ENCODE results near the gene SLC38A7. TPM values are rescaled to one million over a fixed set of nuclear protein-coding genes. Genes with fewer than 3 reads are reported as not detected.

Gene SLC38A7
- total and polyA plus RNA-seq, 5 donors from 2014 or later = 2.4 to 10.2 (median 3.8) TPM

GRCh38 chr16:58727028-58727781 is 42.6 kb upstream of the SLC38A7 start:
- Mint-ChIP-seq H3K27ac (peak overlapping the region in 1 of 3 donors; percentile 51), H3K4me1 (peaks cover 26 to 39% (median 28%) of the 10 kb centered on the region in 4 donors)

GRCh38 chr16:58723109-58723508 is 38.5 kb upstream of the SLC38A7 start:
- H3K4me3 Mint-ChIP-seq = no peak overlapping the region
- peaks cover 0 to 8% (median 5%) of the 10 kb centered on the region in 4 donors for H3K4me1 Mint-ChIP-seq
- no peaks in the 10 kb centered on the region for H3K4me1 ChIP-seq (ENCODE audit: control insufficient read depth, insufficient read depth, low read length, poor library complexity, severe bottlenecking)
- DNase-seq (no peak), ATAC-seq (ENCODE audit: low read depth in 2 of 2) (no peak)
- H3K27ac Mint-ChIP-seq = no peak overlapping the region
- H3K27me3 ChIP-seq (ENCODE audit: control insufficient read depth, insufficient read depth, low read length) = no peaks in the 10 kb centered on the region
- H3K36me3 ChIP-seq (ENCODE audit: control insufficient read depth, insufficient read depth, low read length) = peaks cover 46% of the 10 kb centered on the region
- no peak overlapping the region for H3K4me3 ChIP-seq (ENCODE audit: low read depth, low read length)
- H3K9me3 Mint-ChIP-seq = no peaks in the 10 kb centered on the region
- no peak overlapping the region for H3K27ac ChIP-seq (ENCODE audit: insufficient read depth, low read length, poor library complexity, severe bottlenecking)
- H3K36me3 Mint-ChIP-seq = peaks cover 14% of the 10 kb centered on the region
- H3K9me3 ChIP-seq (ENCODE audit: control insufficient read depth in 2 of 2, low read length in 2 of 2) = no peaks in the 10 kb centered on the region
- H3K27me3 Mint-ChIP-seq = no peaks in the 10 kb centered on the region

More at GRCh38 chr16:58727028-58727781, 42.6 kb upstream of the SLC38A7 start:
- ATAC-seq (ENCODE audit: low read depth in 2 of 2) (no peak), DNase-seq (no peak)
- Histone ChIP-seq H3K9me3 (ENCODE audit: control insufficient read depth in 2 of 2, low read length in 2 of 2) (no peaks in the 10 kb centered on the region), H3K27me3 (ENCODE audit: control insufficient read depth, insufficient read depth, low read length) (no peaks in the 10 kb centered on the region), H3K27ac (ENCODE audit: insufficient read depth, low read length, poor library complexity, severe bottlenecking) (no peak overlapping the region), H3K4me3 (ENCODE audit: low read depth, low read length) (no peak overlapping the region), H3K4me1 (ENCODE audit: control insufficient read depth, insufficient read depth, low read length, poor library complexity, severe bottlenecking) (peaks cover 5% of the 10 kb centered on the region), H3K36me3 (ENCODE audit: control insufficient read depth, insufficient read depth, low read length) (peaks cover 10% of the 10 kb centered on the region)
- Mint-ChIP-seq H3K9me3 (no peaks in the 10 kb centered on the region), H3K4me3 (no peak overlapping the region), H3K36me3 (no peaks in the 10 kb centered on the region), H3K27me3 (no peaks in the 10 kb centered on the region)

DNA sequence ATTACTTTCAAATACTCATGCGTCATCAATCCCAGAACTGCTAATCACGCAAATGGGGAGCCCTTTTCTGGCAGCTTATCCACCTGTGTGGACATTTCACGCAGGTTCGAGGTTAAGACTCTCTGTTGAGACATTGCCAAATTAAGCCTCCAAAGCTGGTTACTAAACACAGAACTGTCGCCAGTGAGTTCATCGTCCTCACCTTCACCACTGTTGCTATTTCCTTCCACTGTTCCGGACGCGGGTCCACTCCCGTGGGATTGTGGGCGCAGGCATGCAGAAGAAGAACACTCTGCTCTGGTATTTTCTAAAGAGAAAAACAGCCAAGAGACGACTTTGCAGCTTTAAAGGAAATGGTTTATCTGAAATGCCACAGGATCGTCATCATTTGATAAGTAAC is 33.4 kb upstream of the SLC38A7 start:
- Mint-ChIP-seq H3K9me3 (no peaks in the 10 kb centered on the region), H3K4me1 (no peaks in the 10 kb centered on the region), H3K27ac (peak overlapping the region in 1 of 3 donors; percentile 28), H3K27me3 (no peaks in the 10 kb centered on the region), H3K4me3 (no peak overlapping the region), H3K36me3 (peaks cover 44% of the 10 kb centered on the region)
- peaks cover 73% of the 10 kb centered on the region for H3K36me3 ChIP-seq (ENCODE audit: control insufficient read depth, insufficient read depth, low read length)
- ATAC-seq (ENCODE audit: low read depth in 2 of 2) (no peak), DNase-seq (no peak)
- no peaks in the 10 kb centered on the region for H3K4me1 ChIP-seq (ENCODE audit: control insufficient read depth, insufficient read depth, low read length, poor library complexity, severe bottlenecking)
- H3K27me3 ChIP-seq (ENCODE audit: control insufficient read depth, insufficient read depth, low read length) = no peaks in the 10 kb centered on the region
- H3K27ac ChIP-seq (ENCODE audit: insufficient read depth, low read length, poor library complexity, severe bottlenecking) = no peak overlapping the region
- no peak overlapping the region for H3K4me3 ChIP-seq (ENCODE audit: low read depth, low read length)
- no peaks in the 10 kb centered on the region for H3K9me3 ChIP-seq (ENCODE audit: control insufficient read depth in 2 of 2, low read length in 2 of 2)

- no peaks in the 10 kb centered on the region for H3K4me1 Mint-ChIP-seq
- Histone ChIP-seq H3K4me1 (ENCODE audit: control insufficient read depth, insufficient read depth, low read length, poor library complexity, severe bottlenecking) (no peaks in the 10 kb centered on the region), H3K27ac (ENCODE audit: insufficient read depth, low read length, poor library complexity, severe bottlenecking) (no peak overlapping the region), H3K36me3 (ENCODE audit: control insufficient read depth, insufficient read depth, low read length) (peaks cover 70% of the 10 kb centered on the region), H3K4me3 (ENCODE audit: low read depth, low read length) (no peak overlapping the region), H3K27me3 (ENCODE audit: control insufficient read depth, insufficient read depth, low read length) (no peaks in the 10 kb centered on the region), H3K9me3 (ENCODE audit: control insufficient read depth in 2 of 2, low read length in 2 of 2) (no peaks in the 10 kb centered on the region)
- no peak overlapping the region for H3K27ac Mint-ChIP-seq
- peaks cover 51% of the 10 kb centered on the region for H3K36me3 Mint-ChIP-seq
- ATAC-seq (ENCODE audit: low read depth in 2 of 2) (no peak), DNase-seq (no peak)
- no peaks in the 10 kb centered on the region for H3K27me3 Mint-ChIP-seq
- H3K9me3 Mint-ChIP-seq = peaks cover 0 to 2% (median 0%) of the 10 kb centered on the region in 7 donors
- H3K4me3 Mint-ChIP-seq = no peak overlapping the region
These were observed 31.9 kb upstream of the SLC38A7 start for GRCh38 chr16:58716468-58716867.

DNA sequence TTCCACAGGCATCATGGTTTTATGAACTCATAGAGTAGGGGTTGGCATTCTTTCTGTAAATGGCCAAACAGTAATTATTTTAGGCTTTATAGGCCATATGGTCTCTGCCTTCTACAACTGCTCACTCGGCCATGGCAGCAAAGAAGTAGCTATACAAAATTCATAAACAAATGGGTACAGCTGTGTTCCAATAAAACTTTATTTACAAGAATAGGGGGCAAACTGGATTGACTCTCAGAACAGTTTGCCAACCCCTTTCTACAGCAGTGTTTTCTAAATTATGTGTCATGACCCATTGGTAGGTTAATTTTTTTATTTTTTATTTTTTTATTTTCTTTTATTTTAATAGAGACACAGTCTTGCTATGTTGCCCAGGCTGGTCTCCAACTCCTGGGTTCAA is 29.2 kb upstream of the SLC38A7 start:
- no peaks in the 10 kb centered on the region for H3K27me3 Mint-ChIP-seq
- Histone ChIP-seq H3K36me3 (ENCODE audit: control insufficient read depth, insufficient read depth, low read length) (peaks cover 57% of the 10 kb centered on the region), H3K27me3 (ENCODE audit: control insufficient read depth, insufficient read depth, low read length) (no peaks in the 10 kb centered on the region), H3K27ac (ENCODE audit: insufficient read depth, low read length, poor library complexity, severe bottlenecking) (no peak overlapping the region), H3K4me3 (ENCODE audit: low read depth, low read length) (no peak overlapping the region), H3K9me3 (ENCODE audit: control insufficient read depth in 2 of 2, low read length in 2 of 2) (no peaks in the 10 kb centered on the region), H3K4me1 (ENCODE audit: control insufficient read depth, insufficient read depth, low read length, poor library complexity, severe bottlenecking) (no peaks in the 10 kb centered on the region)
- no peaks in the 10 kb centered on the region for H3K4me1 Mint-ChIP-seq
- peak overlapping the region in 1 of 3 donors; percentile 35 for H3K27ac Mint-ChIP-seq
- no peak for DNase-seq
- peak overlapping the region in 1 of 4 donors; percentile 69 for H3K4me3 Mint-ChIP-seq
- peaks cover 0 to 2% (median 0%) of the 10 kb centered on the region in 7 donors for H3K9me3 Mint-ChIP-seq
- ATAC-seq (ENCODE audit: low read depth in 2 of 2) = no peak
- H3K36me3 Mint-ChIP-seq = peaks cover 57% of the 10 kb centered on the region

- Histone ChIP-seq H3K27me3 (ENCODE audit: control insufficient read depth, insufficient read depth, low read length) (no peaks in the 10 kb centered on the region), H3K9me3 (ENCODE audit: control insufficient read depth in 2 of 2, low read length in 2 of 2) (no peaks in the 10 kb centered on the region), H3K27ac (ENCODE audit: insufficient read depth, low read length, poor library complexity, severe bottlenecking) (no peak overlapping the region), H3K36me3 (ENCODE audit: control insufficient read depth, insufficient read depth, low read length) (peaks cover 42% of the 10 kb centered on the region), H3K4me3 (ENCODE audit: low read depth, low read length) (no peak overlapping the region), H3K4me1 (ENCODE audit: control insufficient read depth, insufficient read depth, low read length, poor library complexity, severe bottlenecking) (no peaks in the 10 kb centered on the region)
- no peak for DNase-seq
- Mint-ChIP-seq H3K4me3 (no peak overlapping the region), H3K27me3 (no peaks in the 10 kb centered on the region), H3K4me1 (no peaks in the 10 kb centered on the region), H3K9me3 (peaks cover 0 to 2% (median 0%) of the 10 kb centered on the region in 7 donors), H3K27ac (no peak overlapping the region), H3K36me3 (peaks cover 42% of the 10 kb centered on the region)
- no peak for ATAC-seq (ENCODE audit: low read depth in 2 of 2)
These were observed 24.8 kb upstream of the SLC38A7 start for GRCh38 chr16:58709333-58709732.

DNA sequence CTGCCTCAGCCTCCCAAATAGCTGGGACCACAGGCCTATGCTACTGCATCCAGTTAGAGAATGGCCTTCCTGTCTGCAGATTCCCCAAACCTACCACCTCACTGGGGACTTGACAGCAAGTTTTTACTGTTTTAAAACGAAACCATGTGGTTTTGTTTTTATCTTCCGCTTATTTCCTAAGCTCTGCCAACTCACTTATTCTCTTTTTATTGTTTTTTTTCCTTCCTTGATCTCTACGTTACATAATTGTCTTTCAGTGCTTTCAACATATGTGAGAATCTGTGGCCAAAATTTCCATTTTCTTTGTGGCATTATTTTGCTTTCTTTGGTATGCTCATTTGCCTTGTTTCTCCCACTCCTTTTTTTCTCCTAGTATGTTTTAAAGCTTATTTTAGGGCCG is 14.6 kb upstream of the SLC38A7 start:
- Mint-ChIP-seq H3K27ac (no peak overlapping the region), H3K36me3 (peaks cover under 1% of the 10 kb centered on the region), H3K4me3 (no peak overlapping the region), H3K4me1 (peaks cover 0 to 5% (median 3%) of the 10 kb centered on the region in 4 donors), H3K27me3 (peaks cover 9% of the 10 kb centered on the region), H3K9me3 (no peaks in the 10 kb centered on the region)
- Histone ChIP-seq H3K27me3 (ENCODE audit: control insufficient read depth, insufficient read depth, low read length) (no peaks in the 10 kb centered on the region), H3K9me3 (ENCODE audit: control insufficient read depth in 2 of 2, low read length in 2 of 2) (no peaks in the 10 kb centered on the region), H3K4me1 (ENCODE audit: control insufficient read depth, insufficient read depth, low read length, poor library complexity, severe bottlenecking) (no peaks in the 10 kb centered on the region), H3K27ac (ENCODE audit: insufficient read depth, low read length, poor library complexity, severe bottlenecking) (no peak overlapping the region), H3K4me3 (ENCODE audit: low read depth, low read length) (no peak overlapping the region), H3K36me3 (ENCODE audit: control insufficient read depth, insufficient read depth, low read length) (no peaks in the 10 kb centered on the region)
- ATAC-seq (ENCODE audit: low read depth in 2 of 2) (no peak), DNase-seq (peak in 1 of 3 donors; percentile 7)

- Histone ChIP-seq H3K9me3 (ENCODE audit: control insufficient read depth in 2 of 2, low read length in 2 of 2) (no peaks in the 10 kb centered on the region), H3K27ac (ENCODE audit: insufficient read depth, low read length, poor library complexity, severe bottlenecking) (no peak overlapping the region), H3K36me3 (ENCODE audit: control insufficient read depth, insufficient read depth, low read length) (no peaks in the 10 kb centered on the region), H3K4me3 (ENCODE audit: low read depth, low read length) (no peak overlapping the region), H3K27me3 (ENCODE audit: control insufficient read depth, insufficient read depth, low read length) (no peaks in the 10 kb centered on the region), H3K4me1 (ENCODE audit: control insufficient read depth, insufficient read depth, low read length, poor library complexity, severe bottlenecking) (no peaks in the 10 kb centered on the region)
- DNase-seq (no peak), ATAC-seq (ENCODE audit: low read depth in 2 of 2) (no peak)
- H3K4me1 Mint-ChIP-seq = peaks cover 0 to 5% (median 3%) of the 10 kb centered on the region in 4 donors
- H3K27ac Mint-ChIP-seq = no peak overlapping the region
- peaks cover 0 to 2% (median 0%) of the 10 kb centered on the region in 7 donors for H3K9me3 Mint-ChIP-seq
- H3K4me3 Mint-ChIP-seq = no peak overlapping the region
- peaks cover 15% of the 10 kb centered on the region for H3K27me3 Mint-ChIP-seq
- no peaks in the 10 kb centered on the region for H3K36me3 Mint-ChIP-seq
These were observed 10.8 kb upstream of the SLC38A7 start for GRCh38 chr16:58695368-58695767.

All from CD4-positive, CD25-positive, alpha-beta regulatory T cell (primary cell).